GM19023 (cell line): Measurements from ENCODE around the gene C16orf95.
"Not testable (repeated sequence)": the region's sequence is repeated elsewhere in the genome, so short reads cannot be mapped to it uniquely, and the experiment has no call there.

ENCODE experiments used
- ATAC-seq: cut with Tn5 transposase; IDR thresholded peaks from one replicate; pipeline ENCODE4 v1.9.1; 2021; ENCODE audit warnings: mild to moderate bottlenecking, moderate library complexity; ENCODE audit not compliant: unreplicated experiment

C16orf95 gene

DNA sequence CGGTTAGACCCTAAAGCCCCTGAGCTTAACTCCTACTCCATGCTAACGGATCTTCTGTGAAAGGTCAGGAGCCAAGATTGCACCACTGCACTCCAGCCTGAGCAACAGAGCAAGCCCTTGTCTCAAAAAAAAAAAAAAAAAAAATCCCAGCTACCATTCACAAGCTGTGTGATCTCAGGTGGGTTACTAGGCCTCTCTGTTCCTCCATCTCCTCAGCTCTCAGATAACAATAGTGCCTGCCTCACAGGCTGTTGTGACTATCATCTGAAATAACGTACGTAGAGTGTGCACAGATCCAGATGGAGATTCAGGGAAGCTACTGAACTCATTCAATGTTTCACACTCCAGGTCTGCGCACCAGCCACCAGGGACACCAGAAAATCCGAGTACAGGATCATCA lies 57.8 kb downstream of the C16orf95 start:
- ATAC-seq = no peak

- ATAC-seq = not testable (repeated sequence)
Observed at GRCh38 chr16:87258653-87259052, 58.5 kb downstream of the C16orf95 start.

- ATAC-seq = no peak
Observed at GRCh38 chr16:87255866-87256265, 61.3 kb downstream of the C16orf95 start.

DNA sequence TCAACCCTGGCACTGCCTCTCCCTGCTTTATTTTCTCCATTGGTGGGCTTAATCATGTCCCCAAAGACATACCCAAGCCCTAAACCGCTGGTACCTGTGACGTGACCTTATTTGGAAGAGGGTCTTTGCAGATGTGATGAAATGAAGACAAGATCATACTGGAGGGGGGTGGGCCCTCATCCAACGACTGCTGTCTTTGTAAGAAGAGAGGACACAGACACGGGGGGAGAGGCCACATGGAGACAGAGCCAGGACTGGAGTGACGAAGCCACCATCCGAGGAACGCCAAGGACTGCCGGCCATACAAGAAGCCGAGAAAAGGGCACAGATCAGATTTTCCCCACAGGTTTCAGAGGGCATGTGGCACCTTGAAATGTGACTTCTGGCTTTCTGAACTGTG lies 62.5 kb downstream of the C16orf95 start:
- no peak for ATAC-seq

DNA sequence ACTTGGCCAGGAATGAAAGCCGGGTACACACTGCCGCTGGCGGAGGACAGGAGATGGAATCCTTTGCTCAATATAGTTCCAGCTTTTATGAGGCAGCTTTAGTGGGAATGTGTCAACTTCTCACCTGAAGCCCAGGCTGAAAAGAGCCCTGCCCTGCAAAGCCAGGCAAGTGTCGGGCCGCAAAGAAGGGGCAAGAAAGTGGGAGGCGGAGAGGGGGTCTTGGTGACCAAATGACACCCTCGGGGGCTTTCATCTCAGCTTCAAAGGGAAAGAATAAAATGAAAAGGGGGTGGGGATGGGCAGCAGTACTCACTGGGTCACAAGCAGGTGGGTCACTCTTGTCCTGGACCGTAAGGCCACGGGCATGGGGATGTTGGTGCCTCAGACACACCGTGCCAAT lies 62.9 kb downstream of the C16orf95 start:
- no peak for ATAC-seq

DNA sequence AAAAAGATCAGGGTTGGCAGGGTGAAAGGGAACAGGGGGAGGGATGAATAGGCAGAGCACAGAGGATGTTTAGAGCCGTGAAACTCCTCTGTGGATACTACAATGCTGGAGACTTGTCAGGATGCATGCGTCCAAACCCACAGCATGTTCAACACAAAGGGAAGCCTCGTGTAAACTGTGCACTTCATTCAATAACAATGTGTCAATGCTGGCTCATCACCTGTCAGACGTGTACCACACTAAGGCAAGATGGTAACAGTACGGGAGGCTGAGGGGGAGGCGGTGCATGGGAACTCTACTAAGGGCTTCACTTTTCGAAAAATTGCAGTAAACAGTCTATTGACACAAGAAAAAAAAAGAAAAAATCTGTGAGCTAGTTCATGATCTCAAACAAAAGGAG lies 63.7 kb downstream of the C16orf95 start:
- ATAC-seq = no peak
